Measurements from ENCODE around the gene PTPRN2.

PTPRN2 gene

GRCh38 chr7:157974678-157975230 is 612.9 kb downstream of the PTPRN2 start:
- DNase-seq (ENCODE audit: low read depth) = no peak

GRCh38 chr7:157973971-157974677 is 613.5 kb downstream of the PTPRN2 start:
- no peak for DNase-seq (ENCODE audit: low read depth)

GRCh38 chr7:157972914-157973313 is 614.7 kb downstream of the PTPRN2 start:
- DNase-seq (ENCODE audit: low read depth) = no peak

GRCh38 chr7:157971501-157971900 is 616.1 kb downstream of the PTPRN2 start:
- DNase-seq (ENCODE audit: low read depth) = no peak

- DNase-seq (ENCODE audit: low read depth) = no peak
These were observed 616.9 kb downstream of the PTPRN2 start for GRCh38 chr7:157970744-157971143.

GRCh38 chr7:157969995-157970394 is 617.6 kb downstream of the PTPRN2 start:
- no peak for DNase-seq (ENCODE audit: low read depth)

- no peak for DNase-seq (ENCODE audit: low read depth)
These were observed 621.1 kb downstream of the PTPRN2 start for GRCh38 chr7:157966490-157966889.

GRCh38 chr7:157964521-157964920 is 623.1 kb downstream of the PTPRN2 start:
- DNase-seq (ENCODE audit: low read depth) = no peak

- DNase-seq (ENCODE audit: low read depth) = no peak
These were observed 623.6 kb downstream of the PTPRN2 start for GRCh38 chr7:157964016-157964415.

GRCh38 chr7:157963526-157963925 is 624.1 kb downstream of the PTPRN2 start:
- DNase-seq (ENCODE audit: low read depth) = no peak

GRCh38 chr7:157962458-157963306 is 624.9 kb downstream of the PTPRN2 start:
- no peak for DNase-seq (ENCODE audit: low read depth)

GRCh38 chr7:157961731-157962457 is 625.7 kb downstream of the PTPRN2 start:
- DNase-seq (ENCODE audit: low read depth) = no peak

- no peak for DNase-seq (ENCODE audit: low read depth)
These were observed 632.1 kb downstream of the PTPRN2 start for GRCh38 chr7:157955348-157955999.

- no peak for DNase-seq (ENCODE audit: low read depth)
These were observed 632.7 kb downstream of the PTPRN2 start for GRCh38 chr7:157954901-157955300.

GRCh38 chr7:157952841-157953645 is 634.6 kb downstream of the PTPRN2 start:
- DNase-seq (ENCODE audit: low read depth) = no peak

GRCh38 chr7:157952050-157952667 is 635.5 kb downstream of the PTPRN2 start:
- no peak for DNase-seq (ENCODE audit: low read depth)

GRCh38 chr7:157951300-157952049 is 636.1 kb downstream of the PTPRN2 start:
- no peak for DNase-seq (ENCODE audit: low read depth)

- DNase-seq (ENCODE audit: low read depth) = no peak
These were observed 637.9 kb downstream of the PTPRN2 start for GRCh38 chr7:157949711-157950110.

- DNase-seq (ENCODE audit: low read depth) = no peak
These were observed 640.1 kb downstream of the PTPRN2 start for GRCh38 chr7:157947504-157947903.

Measured in CMK (cell line).